ENCODE results near the gene ZMYND15. TPM values are rescaled to one million over a fixed set of nuclear protein-coding genes. Genes with fewer than 3 reads are reported as not detected.

ZMYND15 gene
- total and polyA plus RNA-seq, 2 of the 13 experiments (the other 11 are each of a cell fraction or from before 2014, with no cell fraction given): 0.24 to 2.7 TPM

DNA sequence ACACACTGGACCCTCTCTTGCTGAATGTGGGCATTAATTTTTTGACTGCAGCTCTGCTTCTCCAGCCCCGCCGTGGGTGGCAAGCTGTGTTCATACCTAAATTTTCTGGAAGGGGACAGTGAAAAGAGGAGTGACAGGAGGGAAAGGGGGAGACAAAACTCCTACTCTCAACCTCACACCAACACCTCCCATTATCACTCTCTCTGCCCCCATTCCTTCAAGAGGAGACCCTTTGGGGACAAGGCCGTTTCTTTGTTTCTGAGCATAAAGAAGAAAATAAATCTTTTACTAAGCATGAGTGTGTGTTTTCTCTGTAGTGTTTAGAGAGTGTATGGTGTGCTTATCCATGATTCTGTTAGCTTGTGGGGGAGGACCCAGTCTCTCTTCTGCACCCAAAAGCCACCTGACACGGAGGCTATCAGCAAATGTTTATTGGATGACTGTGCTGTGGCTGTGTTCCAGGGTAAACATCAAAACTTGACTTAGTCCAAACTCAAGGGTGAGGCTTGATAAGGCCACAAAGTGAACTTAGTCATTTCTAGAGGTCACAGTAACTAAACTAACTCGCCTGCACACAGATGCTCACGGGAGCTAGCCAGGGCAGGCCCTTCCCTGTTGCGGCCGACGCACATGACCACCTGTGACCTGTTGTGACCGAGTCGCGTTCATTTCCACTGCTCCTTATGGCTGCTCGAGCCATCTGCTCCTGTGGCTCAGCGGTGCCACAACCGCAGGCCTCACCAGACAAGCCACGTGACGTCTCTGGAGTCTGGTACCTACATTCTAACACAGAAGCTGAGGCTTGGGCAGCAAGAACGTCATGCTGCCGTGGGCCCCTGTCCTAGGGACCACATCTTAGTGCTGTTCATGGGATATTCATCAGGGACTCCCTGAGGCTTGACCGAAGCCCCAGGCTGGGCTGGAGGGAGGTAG, 18.2 kb upstream of the ZMYND15 start (continued):
- TF ChIP-seq, protein P1, sequence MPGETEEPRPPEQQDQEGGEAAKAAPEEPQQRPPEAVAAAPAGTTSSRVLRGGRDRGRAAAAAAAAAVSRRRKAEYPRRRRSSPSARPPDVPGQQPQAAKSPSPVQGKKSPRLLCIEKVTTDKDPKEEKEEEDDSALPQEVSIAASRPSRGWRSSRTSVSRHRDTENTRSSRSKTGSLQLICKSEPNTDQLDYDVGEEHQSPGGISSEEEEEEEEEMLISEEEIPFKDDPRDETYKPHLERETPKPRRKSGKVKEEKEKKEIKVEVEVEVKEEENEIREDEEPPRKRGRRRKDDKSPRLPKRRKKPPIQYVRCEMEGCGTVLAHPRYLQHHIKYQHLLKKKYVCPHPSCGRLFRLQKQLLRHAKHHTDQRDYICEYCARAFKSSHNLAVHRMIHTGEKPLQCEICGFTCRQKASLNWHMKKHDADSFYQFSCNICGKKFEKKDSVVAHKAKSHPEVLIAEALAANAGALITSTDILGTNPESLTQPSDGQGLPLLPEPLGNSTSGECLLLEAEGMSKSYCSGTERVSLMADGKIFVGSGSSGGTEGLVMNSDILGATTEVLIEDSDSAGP (CRISPR knock-in tag; IDR thresholded peaks at IDR 0.05; ENCODE audit: borderline replicate concordance): peak; percentile 60
- TF ChIP-seq SUZ12 (IDR thresholded peaks at IDR 0.05; ENCODE audit: low read depth, low read length) (no peak), ELF1 (CRISPR knock-in tag; IDR thresholded peaks at IDR 0.05) (no peak), FOXP1 (IDR thresholded peaks at IDR 0.05) (peak; percentile 72), FOXP1 (CRISPR knock-in tag; IDR thresholded peaks at IDR 0.05) (peak; percentile 90), NCOR1 (IDR thresholded peaks at IDR 0.05; ENCODE audit: borderline replicate concordance, low read length) (no peak; the same call in 1 of the 2 replicates), ZNF567 (CRISPR knock-in tag; IDR thresholded peaks at IDR 0.05; ENCODE audit: borderline replicate concordance) (no peak), AGO1 (IDR thresholded peaks at IDR 0.05; ENCODE audit: low read depth, low read length, poor library complexity, severe bottlenecking) (no peak), KAT2B (IDR thresholded peaks at IDR 0.05; ENCODE audit: borderline replicate concordance, low read depth, low read length) (no peak), SIN3A (IDR thresholded peaks at IDR 0.05; ENCODE audit: borderline replicate concordance, low read depth, low read length) (0 out of 2 replicates have a peak, but pooled peaks have one; percentile 46), BRD4 (CRISPR knock-in tag; IDR thresholded peaks at IDR 0.05) (no peak), ZNF207 (IDR thresholded peaks at IDR 0.05; ENCODE audit: borderline replicate concordance) (no peak), ZFP62 (CRISPR knock-in tag; IDR thresholded peaks at IDR 0.05) (no peak)
- TF ChIP-seq, protein P2, sequence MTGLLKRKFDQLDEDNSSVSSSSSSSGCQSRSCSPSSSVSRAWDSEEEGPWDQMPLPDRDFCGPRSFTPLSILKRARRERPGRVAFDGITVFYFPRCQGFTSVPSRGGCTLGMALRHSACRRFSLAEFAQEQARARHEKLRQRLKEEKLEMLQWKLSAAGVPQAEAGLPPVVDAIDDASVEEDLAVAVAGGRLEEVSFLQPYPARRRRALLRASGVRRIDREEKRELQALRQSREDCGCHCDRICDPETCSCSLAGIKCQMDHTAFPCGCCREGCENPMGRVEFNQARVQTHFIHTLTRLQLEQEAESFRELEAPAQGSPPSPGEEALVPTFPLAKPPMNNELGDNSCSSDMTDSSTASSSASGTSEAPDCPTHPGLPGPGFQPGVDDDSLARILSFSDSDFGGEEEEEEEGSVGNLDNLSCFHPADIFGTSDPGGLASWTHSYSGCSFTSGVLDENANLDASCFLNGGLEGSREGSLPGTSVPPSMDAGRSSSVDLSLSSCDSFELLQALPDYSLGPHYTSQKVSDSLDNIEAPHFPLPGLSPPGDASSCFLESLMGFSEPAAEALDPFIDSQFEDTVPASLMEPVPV (CRISPR knock-in tag; IDR thresholded peaks at IDR 0.05): peak; percentile 44; the same call in 1 of the 2 replicates
- TF ChIP-seq, protein P3, sequence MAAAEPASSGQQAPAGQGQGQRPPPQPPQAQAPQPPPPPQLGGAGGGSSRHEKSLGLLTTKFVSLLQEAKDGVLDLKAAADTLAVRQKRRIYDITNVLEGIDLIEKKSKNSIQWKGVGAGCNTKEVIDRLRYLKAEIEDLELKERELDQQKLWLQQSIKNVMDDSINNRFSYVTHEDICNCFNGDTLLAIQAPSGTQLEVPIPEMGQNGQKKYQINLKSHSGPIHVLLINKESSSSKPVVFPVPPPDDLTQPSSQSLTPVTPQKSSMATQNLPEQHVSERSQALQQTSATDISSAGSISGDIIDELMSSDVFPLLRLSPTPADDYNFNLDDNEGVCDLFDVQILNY (CRISPR knock-in tag; conservative IDR thresholded peaks at IDR 0.05): no peak
- TF ChIP-seq, protein P4, sequence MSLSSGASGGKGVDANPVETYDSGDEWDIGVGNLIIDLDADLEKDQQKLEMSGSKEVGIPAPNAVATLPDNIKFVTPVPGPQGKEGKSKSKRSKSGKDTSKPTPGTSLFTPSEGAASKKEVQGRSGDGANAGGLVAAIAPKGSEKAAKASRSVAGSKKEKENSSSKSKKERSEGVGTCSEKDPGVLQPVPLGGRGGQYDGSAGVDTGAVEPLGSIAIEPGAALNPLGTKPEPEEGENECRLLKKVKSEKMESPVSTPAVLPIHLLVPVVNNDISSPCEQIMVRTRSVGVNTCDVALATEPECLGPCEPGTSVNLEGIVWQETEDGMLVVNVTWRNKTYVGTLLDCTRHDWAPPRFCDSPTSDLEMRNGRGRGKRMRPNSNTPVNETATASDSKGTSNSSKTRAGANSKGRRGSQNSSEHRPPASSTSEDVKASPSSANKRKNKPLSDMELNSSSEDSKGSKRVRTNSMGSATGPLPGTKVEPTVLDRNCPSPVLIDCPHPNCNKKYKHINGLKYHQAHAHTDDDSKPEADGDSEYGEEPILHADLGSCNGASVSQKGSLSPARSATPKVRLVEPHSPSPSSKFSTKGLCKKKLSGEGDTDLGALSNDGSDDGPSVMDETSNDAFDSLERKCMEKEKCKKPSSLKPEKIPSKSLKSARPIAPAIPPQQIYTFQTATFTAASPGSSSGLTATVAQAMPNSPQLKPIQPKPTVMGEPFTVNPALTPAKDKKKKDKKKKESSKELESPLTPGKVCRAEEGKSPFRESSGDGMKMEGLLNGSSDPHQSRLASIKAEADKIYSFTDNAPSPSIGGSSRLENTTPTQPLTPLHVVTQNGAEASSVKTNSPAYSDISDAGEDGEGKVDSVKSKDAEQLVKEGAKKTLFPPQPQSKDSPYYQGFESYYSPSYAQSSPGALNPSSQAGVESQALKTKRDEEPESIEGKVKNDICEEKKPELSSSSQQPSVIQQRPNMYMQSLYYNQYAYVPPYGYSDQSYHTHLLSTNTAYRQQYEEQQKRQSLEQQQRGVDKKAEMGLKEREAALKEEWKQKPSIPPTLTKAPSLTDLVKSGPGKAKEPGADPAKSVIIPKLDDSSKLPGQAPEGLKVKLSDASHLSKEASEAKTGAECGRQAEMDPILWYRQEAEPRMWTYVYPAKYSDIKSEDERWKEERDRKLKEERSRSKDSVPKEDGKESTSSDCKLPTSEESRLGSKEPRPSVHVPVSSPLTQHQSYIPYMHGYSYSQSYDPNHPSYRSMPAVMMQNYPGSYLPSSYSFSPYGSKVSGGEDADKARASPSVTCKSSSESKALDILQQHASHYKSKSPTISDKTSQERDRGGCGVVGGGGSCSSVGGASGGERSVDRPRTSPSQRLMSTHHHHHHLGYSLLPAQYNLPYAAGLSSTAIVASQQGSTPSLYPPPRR (CRISPR knock-in tag; IDR thresholded peaks at IDR 0.05; ENCODE audit: borderline replicate concordance): peak; percentile 89; the same call in 1 of the 2 replicates
- TF ChIP-seq, protein P5, sequence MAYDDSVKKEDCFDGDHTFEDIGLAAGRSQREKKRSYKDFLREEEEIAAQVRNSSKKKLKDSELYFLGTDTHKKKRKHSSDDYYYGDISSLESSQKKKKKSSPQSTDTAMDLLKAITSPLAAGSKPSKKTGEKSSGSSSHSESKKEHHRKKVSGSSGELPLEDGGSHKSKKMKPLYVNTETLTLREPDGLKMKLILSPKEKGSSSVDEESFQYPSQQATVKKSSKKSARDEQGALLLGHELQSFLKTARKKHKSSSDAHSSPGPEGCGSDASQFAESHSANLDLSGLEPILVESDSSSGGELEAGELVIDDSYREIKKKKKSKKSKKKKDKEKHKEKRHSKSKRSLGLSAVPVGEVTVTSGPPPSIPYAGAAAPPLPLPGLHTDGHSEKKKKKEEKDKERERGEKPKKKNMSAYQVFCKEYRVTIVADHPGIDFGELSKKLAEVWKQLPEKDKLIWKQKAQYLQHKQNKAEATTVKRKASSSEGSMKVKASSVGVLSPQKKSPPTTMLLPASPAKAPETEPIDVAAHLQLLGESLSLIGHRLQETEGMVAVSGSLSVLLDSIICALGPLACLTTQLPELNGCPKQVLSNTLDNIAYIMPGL (CRISPR knock-in tag; IDR thresholded peaks at IDR 0.05; ENCODE audit: borderline replicate concordance in 1 of 2, low read depth in 1 of 2): peak in 1 of 2 experiments; percentile 39; a peak in 1 of 4 replicates
